Neural crest cell (in vitro differentiated cells): ENCODE data around the gene OVOL3. TPM values are rescaled to one million over a fixed set of nuclear protein-coding genes. Genes with fewer than 3 reads are reported as not detected.

Experiments used
- DNase-seq: peaks from one replicate; pipeline ENCODE4 v3.0.0; 2021; ENCODE audit warnings: low read depth, mixed read lengths, low spot score
- H3K27ac Mint-ChIP-seq: one replicate; pipeline ENCODE4 v1.8.0; 2021; ENCODE audit warnings: mild to moderate bottlenecking, mixed read lengths; ENCODE audit not compliant: unreplicated experiment
- H3K27me3 Mint-ChIP-seq: 2 replicates; pipeline ENCODE4 v1.8.0; 2021; ENCODE audit warnings: low read depth, mild to moderate bottlenecking, mixed read lengths
- H3K36me3 Mint-ChIP-seq: 2 replicates; pipeline ENCODE4 v1.8.0; 2021; ENCODE audit warnings: low read depth, mild to moderate bottlenecking, mixed read lengths
- H3K4me1 Mint-ChIP-seq: 2 replicates; pipeline ENCODE4 v1.8.0; 2021; ENCODE audit warnings: mixed read lengths
- H3K4me3 Mint-ChIP-seq: one replicate; pipeline ENCODE4 v1.8.0; 2021; ENCODE audit warnings: mild to moderate bottlenecking, mixed read lengths
- H3K9me3 Mint-ChIP-seq: 2 replicates; pipeline ENCODE4 v1.8.0; 2021; ENCODE audit warnings: mixed read lengths
- CTCF ChIP-seq: fragments of 200-600 bp; sonication (generic); conservative IDR thresholded peaks from 2 replicates; pipeline ENCODE4 v1.5.0; 2021; ENCODE audit warnings: antibody characterized with exemption, mild to moderate bottlenecking
- total RNA-seq: library from RNA; stranded (reverse); gene quantifications from 2 replicates; pipeline ENCODE4 v1.2.1, GENCODE V29; 2021

The OVOL3 gene
- total RNA-seq, 1 donor from 2014 or later: not detected

DNA sequence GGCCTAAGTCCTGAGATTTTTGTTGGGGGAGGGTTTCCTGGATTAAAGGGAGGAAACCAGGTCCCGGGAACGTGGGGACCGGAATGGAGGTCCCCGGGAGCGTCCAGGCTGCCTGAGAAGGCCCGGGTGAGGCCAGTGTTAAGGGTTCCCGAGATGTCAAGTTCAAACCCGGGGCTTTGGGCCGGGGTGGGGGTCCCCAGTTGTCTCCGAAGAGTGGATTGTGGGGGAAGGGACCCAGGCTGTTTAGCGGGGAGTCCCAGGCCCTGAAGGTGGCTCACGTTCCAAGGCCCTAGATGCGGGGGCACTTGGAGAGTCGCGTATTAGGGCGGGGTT, 41.0 kb downstream of the OVOL3 start:
- H3K4me3 Mint-ChIP-seq: no peak overlapping the region
- H3K27me3 Mint-ChIP-seq: no peaks in the 10 kb centered on the region
- H3K4me1 Mint-ChIP-seq: peaks cover 14% of the 10 kb centered on the region
- H3K36me3 Mint-ChIP-seq: peaks cover 3% of the 10 kb centered on the region
- DNase-seq: no peak
- H3K27ac Mint-ChIP-seq: no peak overlapping the region
- TF ChIP-seq CTCF: no peak
- no peaks in the 10 kb centered on the region for H3K9me3 Mint-ChIP-seq

- no peaks in the 10 kb centered on the region for H3K9me3 Mint-ChIP-seq
- H3K27ac Mint-ChIP-seq: no peak within 1 kb of the TSS
- no peaks in the 10 kb centered on the region for H3K27me3 Mint-ChIP-seq
- DNase-seq: no peak
- no peak within 1 kb of the TSS for H3K4me3 Mint-ChIP-seq
- H3K4me1 Mint-ChIP-seq: peaks cover 14% of the 10 kb centered on the region
- no peaks in the 10 kb centered on the region for H3K36me3 Mint-ChIP-seq
- TF ChIP-seq CTCF: no peak
Measured at GRCh38 chr19:36152352-36153091, 41.6 kb downstream of the OVOL3 start, which contains the start of gene COX7A1. Gene COX7A1, minus strand, starts transcription at chr19:36152447. Its CDS starts 40 bp downstream, at chr19:36152407.

DNA sequence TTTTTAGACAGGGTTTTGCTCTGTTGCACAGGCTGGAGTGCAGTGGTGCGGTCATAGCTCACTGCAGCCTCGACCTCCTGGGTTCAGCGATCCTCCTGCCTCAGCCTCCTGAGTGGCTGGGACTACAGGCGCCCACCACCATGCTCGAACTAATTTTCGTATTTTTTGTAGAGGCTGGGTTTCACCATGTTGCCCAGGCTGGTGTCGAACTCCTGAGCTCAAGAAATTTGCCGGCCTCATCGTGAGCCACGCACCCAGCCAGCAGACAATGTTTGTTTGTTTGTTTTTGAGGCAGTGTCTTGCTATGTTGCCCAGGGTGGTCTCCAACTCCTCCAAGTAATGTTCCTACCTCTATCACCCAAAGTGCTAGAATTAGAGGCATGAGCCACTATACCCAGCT, 42.2 kb downstream of the OVOL3 start:
- no peak overlapping the region for H3K27ac Mint-ChIP-seq

GRCh38 chr19:36160821-36161596, 50.1 kb downstream of the OVOL3 start:
- no peak for DNase-seq
- H3K27ac Mint-ChIP-seq: no peak overlapping the region
- H3K4me3 Mint-ChIP-seq: no peak overlapping the region
- H3K4me1 Mint-ChIP-seq: peaks cover 5% of the 10 kb centered on the region
- H3K36me3 Mint-ChIP-seq: peaks cover 3% of the 10 kb centered on the region
- H3K27me3 Mint-ChIP-seq: no peaks in the 10 kb centered on the region
- TF ChIP-seq CTCF: no peak
- no peaks in the 10 kb centered on the region for H3K9me3 Mint-ChIP-seq

More for the DNA sequence above, 42.2 kb downstream of the OVOL3 start:
- Mint-ChIP-seq H3K27me3 (no peaks in the 10 kb centered on the region), H3K4me3 (no peak overlapping the region), H3K36me3 (no peaks in the 10 kb centered on the region), H3K9me3 (no peaks in the 10 kb centered on the region), H3K4me1 (peaks cover 14% of the 10 kb centered on the region)
- TF ChIP-seq CTCF: no peak
- no peak for DNase-seq

Other genes starting within 250 kb of the OVOL3 start
- gene APLP1, start 242.6 kb upstream of the OVOL3 start, total RNA-seq: 140 and 143 TPM in 2 replicates
- gene NFKBID, start 210.6 kb upstream of the OVOL3 start, total RNA-seq: 6.4 and 8.0 TPM in 2 replicates
- gene HCST, start 208.6 kb upstream of the OVOL3 start, total RNA-seq: not detected in 2 replicates
- not detected in 2 replicates for gene TYROBP, start 202.8 kb upstream of the OVOL3 start, total RNA-seq
- gene LRFN3, start 174.8 kb upstream of the OVOL3 start, total RNA-seq: 33.9 and 36.0 TPM in 2 replicates
- gene SDHAF1, start 116.0 kb upstream of the OVOL3 start, total RNA-seq: 16.8 and 17.5 TPM in 2 replicates
- 0.30 and 0.54 TPM in 2 replicates for gene SYNE4, start 102.3 kb upstream of the OVOL3 start, total RNA-seq
- gene ALKBH6, start 96.9 kb upstream of the OVOL3 start, total RNA-seq: 21.7 and 23.7 TPM in 2 replicates
- gene CLIP3, start 78.3 kb upstream of the OVOL3 start, total RNA-seq: 33.1 and 37.6 TPM in 2 replicates
- gene THAP8, start 56.9 kb upstream of the OVOL3 start, total RNA-seq: 9.4 and 9.8 TPM in 2 replicates
- 34.2 and 35.3 TPM in 2 replicates for gene WDR62, start 56.2 kb upstream of the OVOL3 start, total RNA-seq
- gene POLR2I, start 3.7 kb downstream of the OVOL3 start, total RNA-seq: 111 and 126 TPM in 2 replicates
- 214 and 219 TPM in 2 replicates for gene TBCB, start 4.3 kb downstream of the OVOL3 start, total RNA-seq
- gene CAPNS1, start 28.9 kb downstream of the OVOL3 start, total RNA-seq: 321 and 346 TPM in 2 replicates
- not detected in 2 replicates for gene COX7A1, start 41.3 kb downstream of the OVOL3 start, total RNA-seq
- gene ZNF565, start 103.5 kb downstream of the OVOL3 start, total RNA-seq: 5.6 and 6.6 TPM in 2 replicates
- 88.0 and 90.5 TPM in 2 replicates for gene ZNF146, start 104.0 kb downstream of the OVOL3 start, total RNA-seq